ENCODE measurements around the gene CLCN5. TPM values are rescaled to one million over a fixed set of nuclear protein-coding genes. Genes with fewer than 3 reads are reported as not detected.

The CLCN5 gene
- total RNA-seq, 1 donor from 2014 or later = 4.2 TPM

DNA sequence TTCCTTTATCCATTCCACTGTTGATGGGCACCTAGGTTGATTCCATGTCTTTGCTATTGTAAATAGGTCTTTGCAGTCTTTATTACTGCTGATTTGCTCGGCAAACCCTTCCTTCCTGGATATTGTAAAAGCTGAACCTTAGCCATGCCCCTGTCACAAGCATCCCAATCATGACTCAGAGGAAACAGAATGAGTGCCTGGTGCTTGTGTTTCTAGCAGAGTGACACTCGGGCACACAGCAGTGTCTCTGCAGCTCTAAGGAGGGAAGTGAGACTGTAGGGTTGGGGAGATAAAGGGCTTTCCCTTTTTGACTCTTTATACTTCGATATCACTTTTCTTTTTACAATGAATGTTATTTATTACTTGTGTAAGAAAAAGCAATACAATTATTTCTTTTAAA is 195.1 kb downstream of the CLCN5 start:
- Mint-ChIP-seq H3K9me3 (no peaks in the 10 kb centered on the region), H3K27me3 (no peaks in the 10 kb centered on the region), H3K36me3 (ENCODE audit: low read depth) (no peaks in the 10 kb centered on the region), H3K4me3 (no peak overlapping the region), H3K27ac (no peak overlapping the region), H3K4me1 (peaks cover 9% of the 10 kb centered on the region)
- ATAC-seq (ENCODE audit: low read depth) (no peak), DNase-seq (no peak)
- ChIA-PET CTCF (no interaction called here), POLR2A (no interaction called here)
- intact Hi-C loops (cut with micrococcal nuclease) = no loop called here
- TF ChIP-seq, protein P1, sequence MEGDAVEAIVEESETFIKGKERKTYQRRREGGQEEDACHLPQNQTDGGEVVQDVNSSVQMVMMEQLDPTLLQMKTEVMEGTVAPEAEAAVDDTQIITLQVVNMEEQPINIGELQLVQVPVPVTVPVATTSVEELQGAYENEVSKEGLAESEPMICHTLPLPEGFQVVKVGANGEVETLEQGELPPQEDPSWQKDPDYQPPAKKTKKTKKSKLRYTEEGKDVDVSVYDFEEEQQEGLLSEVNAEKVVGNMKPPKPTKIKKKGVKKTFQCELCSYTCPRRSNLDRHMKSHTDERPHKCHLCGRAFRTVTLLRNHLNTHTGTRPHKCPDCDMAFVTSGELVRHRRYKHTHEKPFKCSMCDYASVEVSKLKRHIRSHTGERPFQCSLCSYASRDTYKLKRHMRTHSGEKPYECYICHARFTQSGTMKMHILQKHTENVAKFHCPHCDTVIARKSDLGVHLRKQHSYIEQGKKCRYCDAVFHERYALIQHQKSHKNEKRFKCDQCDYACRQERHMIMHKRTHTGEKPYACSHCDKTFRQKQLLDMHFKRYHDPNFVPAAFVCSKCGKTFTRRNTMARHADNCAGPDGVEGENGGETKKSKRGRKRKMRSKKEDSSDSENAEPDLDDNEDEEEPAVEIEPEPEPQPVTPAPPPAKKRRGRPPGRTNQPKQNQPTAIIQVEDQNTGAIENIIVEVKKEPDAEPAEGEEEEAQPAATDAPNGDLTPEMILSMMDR (IDR thresholded peaks at IDR 0.05) = no peak

DNA sequence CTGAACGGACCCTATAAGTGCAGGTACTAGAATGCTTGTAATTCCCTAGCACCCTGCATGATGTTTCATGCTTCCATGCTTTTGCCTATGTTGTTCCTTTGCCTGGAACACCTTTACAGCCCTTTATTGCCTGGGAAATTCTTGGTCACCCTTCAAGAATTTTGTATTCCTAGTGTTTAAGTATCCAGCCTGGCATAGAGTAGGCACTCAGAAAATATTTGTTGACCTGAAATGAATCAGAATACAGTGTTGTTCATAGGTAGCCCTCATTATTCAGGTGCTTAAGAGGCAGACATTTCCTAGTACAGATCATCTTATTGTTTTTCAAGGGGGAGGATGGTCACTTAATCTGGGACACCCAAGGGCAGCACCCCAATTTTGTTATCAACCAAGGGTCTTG is 203.1 kb downstream of the CLCN5 start:
- ChIA-PET CTCF (no interaction called here), POLR2A (no interaction called here)
- ATAC-seq (ENCODE audit: low read depth) (no peak), DNase-seq (no peak)
- Mint-ChIP-seq H3K9me3 (no peaks in the 10 kb centered on the region), H3K27ac (no peak overlapping the region), H3K36me3 (ENCODE audit: low read depth) (no peaks in the 10 kb centered on the region), H3K27me3 (no peaks in the 10 kb centered on the region), H3K4me1 (no peaks in the 10 kb centered on the region), H3K4me3 (no peak overlapping the region)
- intact Hi-C loops (cut with micrococcal nuclease) = no loop called here
- TF ChIP-seq, protein P1 (IDR thresholded peaks at IDR 0.05) = no peak

DNA sequence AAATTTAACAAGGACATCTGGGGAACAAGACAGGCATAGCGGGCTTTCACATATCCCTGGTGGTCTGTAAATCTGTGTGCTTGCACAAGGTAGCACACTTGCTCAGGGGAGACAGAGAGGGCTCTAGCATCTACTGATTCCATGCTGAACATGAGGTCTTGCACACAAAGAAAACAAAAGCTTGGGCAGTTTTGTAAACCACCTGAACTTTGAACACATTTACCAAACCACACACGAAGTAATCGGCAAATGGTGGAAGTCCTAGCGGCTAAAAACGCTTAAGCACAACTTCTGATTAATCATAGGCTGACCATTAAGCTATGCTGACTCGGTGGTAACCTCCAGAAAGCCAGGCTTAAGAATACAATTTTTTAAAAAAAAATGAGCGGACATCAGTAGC is 225.6 kb downstream of the CLCN5 start:
- H3K27ac Mint-ChIP-seq = no peak overlapping the region
- intact Hi-C loops (cut with micrococcal nuclease) = no loop called here
- CTCF ChIA-PET = no interaction called here
- ATAC-seq (ENCODE audit: low read depth) (no peak), DNase-seq (no peak)
- no peaks in the 10 kb centered on the region for H3K9me3 Mint-ChIP-seq
- no peaks in the 10 kb centered on the region for H3K4me1 Mint-ChIP-seq
- TF ChIP-seq, protein P1 (IDR thresholded peaks at IDR 0.05) = no peak
- H3K36me3 Mint-ChIP-seq (ENCODE audit: low read depth) = no peaks in the 10 kb centered on the region
- H3K4me3 Mint-ChIP-seq = no peak overlapping the region
- POLR2A ChIA-PET = no interaction called here
- H3K27me3 Mint-ChIP-seq = peaks cover 2% of the 10 kb centered on the region

Other genes starting within 250 kb of the CLCN5 start
- gene PAGE1, start 226.6 kb upstream of the CLCN5 start, total RNA-seq = not detected in 2 replicates
- gene PAGE4, start 93.3 kb upstream of the CLCN5 start, total RNA-seq = not detected in 2 replicates
- gene USP27X, start 43.1 kb upstream of the CLCN5 start, total RNA-seq = 2.3 and 2.8 TPM in 2 replicates

All from activated B cell treated with CpG ODN at 0.5 μM for 24 hours (primary cell).